Germinal center (tissue), 1 donor: ENCODE measurements around the gene AJAP1.
A peak's percentile ranks its signal among the peaks of the same experiment; 100 is the strongest.

Experiments
- DNase-seq: peaks from one replicate; pipeline ENCODE4 v3.0.0; 2012; ENCODE audit warnings: mixed read lengths, low spot score

The AJAP1 gene

DNA sequence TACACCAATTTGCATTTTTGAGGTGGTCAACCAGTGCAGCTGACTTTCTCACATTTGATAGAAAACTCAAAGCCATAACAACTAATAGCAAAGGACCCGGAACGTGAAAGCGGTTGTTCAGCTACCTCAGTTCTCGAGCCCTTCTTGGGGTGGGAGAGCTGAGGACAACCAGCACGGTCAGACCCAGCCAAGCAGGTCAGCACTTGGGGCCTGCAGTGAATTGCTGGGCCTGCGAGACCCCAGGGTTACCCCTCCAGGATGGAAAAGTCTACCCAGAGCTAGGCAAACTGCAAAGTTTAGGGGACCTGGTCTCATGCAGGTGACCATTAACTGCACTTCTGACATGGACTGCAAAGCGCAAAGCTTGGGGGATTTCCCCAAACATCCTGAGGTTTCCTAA, 23.8 kb upstream of the AJAP1 start:
- DNase-seq = no peak

GRCh38 chr1:4631321-4631720, 23.1 kb upstream of the AJAP1 start:
- no peak for DNase-seq

DNA sequence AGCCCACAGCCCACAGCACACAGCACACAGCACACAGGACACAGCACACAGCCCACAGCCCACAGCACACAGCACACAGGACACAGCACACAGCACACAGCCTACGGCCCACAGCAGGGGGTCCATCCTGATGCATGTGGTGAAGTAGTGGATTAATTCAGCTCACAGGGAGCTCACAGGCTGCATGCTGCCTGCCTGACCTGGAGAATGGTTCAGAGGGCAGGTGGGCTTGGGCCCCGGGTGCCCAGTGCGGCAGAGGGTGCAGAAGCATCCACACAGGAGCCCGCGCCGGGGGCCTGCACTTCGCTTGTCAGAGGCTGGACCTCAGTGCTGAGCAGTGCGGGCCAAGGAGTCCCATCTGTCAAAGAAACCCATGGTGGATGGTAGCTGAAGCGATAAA, 21.1 kb upstream of the AJAP1 start:
- no peak for DNase-seq

GRCh38 chr1:4634156-4634792, 20.1 kb upstream of the AJAP1 start:
- no peak for DNase-seq

- no peak for DNase-seq
Measured at GRCh38 chr1:4634793-4635406, 19.5 kb upstream of the AJAP1 start.

DNA sequence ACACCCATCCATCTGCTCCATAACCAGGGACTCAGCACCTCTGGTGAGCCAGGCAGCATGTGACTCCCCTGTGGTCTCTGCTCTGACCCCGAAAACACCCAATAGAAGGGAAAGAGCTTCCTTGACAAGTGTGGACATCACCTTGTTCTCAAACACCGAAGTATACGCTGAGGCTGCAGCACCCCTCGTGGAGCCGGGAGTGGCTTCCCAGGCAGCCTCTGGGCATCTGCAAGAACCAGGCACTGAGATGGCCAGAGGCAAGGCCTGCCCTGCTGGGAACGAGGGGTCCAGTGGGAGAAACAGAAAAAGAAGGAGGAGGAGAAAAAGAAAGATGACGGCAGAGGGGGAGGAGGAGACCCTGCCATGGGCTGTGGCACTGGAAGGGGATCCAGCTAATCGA, 18.2 kb upstream of the AJAP1 start:
- no peak for DNase-seq

DNA sequence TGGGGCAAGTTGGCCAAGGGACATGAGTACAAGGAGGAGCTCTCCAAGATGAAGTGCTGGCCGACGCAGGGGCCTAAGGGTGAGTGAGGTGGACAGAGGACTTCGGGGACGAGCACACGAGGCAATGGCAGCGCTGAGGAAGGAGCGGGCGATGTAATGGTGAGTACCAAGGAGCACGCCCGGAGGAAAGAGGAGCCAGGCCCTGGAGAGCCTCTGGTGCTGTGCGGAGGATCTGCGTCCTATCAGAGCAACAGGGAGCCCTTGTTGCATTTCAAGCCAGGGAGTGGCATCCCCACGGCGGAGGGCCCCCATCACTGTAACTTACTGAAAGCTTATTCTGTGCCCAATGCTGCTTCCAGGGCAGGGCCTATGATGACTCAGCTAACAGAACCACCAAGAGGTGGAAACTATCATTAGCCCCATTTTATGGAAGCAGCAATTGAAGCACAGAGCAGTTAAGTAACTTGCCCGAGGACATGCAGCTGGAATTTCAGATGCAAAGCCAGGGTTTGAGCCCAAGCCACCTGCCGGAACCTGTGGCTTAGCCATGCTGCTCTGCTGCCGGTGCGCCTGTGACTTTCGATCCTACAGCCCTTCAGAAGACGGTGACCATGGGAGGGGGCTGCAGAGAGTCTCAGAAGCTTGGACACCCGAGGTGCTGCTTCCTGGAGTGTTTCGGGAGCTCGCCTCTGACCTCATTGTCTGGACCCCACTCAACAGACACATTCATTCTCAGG, 17.6 kb upstream of the AJAP1 start:
- DNase-seq = no peak

DNA sequence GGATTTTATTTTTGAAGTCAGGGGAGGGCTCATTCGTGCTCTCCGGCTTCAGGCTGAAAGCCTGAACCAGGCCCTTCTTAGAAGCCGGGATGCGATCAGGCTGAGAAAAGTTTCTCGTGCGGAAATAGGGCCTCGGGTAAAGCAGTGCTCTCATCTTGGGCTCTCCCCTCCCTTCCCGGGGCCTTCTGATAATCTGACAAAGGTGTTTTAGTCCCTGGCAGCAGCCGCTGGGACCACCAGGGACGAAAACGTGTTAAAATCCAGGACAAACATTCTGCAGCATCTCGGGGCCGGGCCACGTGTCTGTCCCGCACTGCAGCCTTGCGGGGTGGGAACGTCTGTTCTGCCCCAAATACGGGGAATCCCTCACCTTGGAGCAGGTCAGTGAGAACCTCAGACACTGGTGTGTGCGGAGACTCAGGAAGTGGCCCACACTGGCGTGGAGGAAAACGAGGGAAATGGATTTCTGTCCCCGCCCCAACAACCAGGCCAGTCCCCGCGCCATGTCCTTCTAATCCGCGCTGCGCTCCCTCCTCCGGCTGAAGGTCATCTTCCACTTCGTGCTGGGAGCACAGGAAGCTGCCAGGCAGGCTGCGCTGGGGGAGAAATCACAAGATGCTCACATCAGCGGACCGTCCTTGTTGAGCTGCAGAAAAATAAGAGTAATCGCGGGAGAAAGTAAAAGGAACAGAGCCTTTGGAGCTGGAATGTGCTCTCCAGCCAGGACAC, 16.6 kb upstream of the AJAP1 start:
- no peak for DNase-seq

DNA sequence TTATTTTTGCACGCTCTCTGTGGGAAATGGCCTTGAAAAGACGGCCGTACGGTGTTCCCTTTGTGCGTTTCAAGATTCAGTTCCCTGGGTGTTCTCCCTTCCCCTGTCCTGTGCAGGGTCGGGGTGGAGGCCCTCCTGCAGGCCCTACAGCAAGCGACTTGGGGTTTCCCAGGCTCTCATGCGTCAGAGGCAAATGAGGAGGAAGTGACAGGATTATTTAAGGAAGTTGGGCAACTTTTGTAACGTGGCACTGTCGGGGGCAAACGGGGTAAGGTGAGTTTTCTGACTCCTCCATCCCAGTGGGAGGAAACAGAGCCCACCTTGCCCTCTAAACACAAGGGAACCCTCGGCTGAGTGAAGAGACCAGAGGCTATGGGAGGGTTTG, 16.1 kb upstream of the AJAP1 start:
- no peak for DNase-seq

- no peak for DNase-seq
Measured at GRCh38 chr1:4640931-4641330, 13.5 kb upstream of the AJAP1 start.

DNA sequence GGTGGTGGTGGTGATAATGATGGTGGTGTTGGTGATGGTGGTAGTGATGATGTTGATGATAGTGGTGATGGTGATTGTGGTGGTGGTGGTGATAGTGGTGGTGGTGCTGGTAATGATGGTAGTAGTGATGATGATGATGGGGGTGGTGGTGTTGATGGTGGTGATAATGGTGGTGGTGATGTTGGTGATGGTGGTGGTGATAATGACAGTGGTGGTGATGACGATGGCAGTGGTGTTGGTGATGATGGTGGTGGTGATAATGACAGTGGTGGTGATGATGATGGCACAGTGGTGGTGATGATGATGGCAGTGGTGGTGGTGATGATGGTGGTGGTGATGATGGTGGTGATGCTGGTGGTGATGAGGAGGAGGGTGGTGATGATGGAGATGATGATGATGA, 7.0 kb upstream of the AJAP1 start:
- no peak for DNase-seq

GRCh38 chr1:4648657-4649056, 5.8 kb upstream of the AJAP1 start:
- no peak for DNase-seq

DNA sequence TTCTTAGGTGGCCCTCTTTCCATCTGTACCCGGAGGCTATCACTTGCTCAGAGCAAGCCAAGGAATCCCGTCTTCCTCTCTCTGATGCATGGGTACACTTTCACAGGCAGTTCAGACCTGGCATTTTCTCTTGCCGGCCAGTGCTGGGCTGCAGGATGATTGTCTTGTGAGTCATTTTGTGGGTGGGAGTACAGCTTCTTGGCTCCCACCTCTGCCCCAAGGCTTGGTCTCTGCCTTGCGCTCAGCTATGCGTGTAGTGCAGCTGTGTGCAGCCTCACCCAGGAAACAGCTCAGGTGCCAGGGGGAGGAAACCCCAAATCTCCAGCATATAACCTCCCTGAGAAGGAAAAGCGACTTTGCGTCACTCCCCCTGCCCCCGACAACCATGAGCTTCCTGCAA, 3.9 kb upstream of the AJAP1 start:
- DNase-seq = no peak

DNA sequence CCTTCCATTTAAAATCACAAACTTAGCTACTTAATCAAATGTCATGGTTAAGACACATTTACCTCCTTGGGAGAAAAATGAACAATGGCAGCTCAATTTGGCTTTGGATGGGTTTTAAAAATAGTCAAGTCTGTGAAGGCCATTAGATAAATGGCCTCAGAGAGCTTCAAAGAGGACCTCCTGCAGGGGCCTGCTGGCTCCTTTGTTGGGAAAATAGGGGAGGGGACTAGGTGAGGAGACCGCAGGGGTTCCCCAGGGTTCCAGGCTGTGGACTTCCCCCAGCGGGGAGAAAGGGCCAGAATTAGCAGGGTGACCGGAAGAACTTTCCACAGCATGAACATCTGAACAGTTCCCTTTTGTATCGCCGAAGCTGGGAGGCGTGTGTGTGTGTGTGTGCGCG, 3.4 kb upstream of the AJAP1 start:
- DNase-seq = no peak

GRCh38 chr1:4652631-4653327, 1.6 kb upstream of the AJAP1 start:
- DNase-seq = peak; percentile 80

DNA sequence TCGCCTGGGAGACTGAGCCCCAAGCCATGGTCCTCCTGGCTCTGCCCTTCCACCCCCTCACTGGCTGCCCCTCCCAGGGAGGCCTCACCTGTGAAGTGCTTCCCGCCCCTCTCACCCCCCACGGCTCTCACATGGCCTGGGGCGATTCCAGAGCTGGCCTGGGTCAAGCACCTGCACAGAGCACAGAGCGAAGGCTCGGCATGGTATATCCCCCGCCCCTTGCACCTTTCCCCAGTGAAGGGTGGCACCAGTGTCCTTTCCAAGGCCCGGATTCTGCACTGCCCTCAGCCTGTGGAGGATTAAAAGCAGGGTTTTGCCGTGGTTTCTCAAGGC, 1.1 kb upstream of the AJAP1 start:
- no peak for DNase-seq

DNA sequence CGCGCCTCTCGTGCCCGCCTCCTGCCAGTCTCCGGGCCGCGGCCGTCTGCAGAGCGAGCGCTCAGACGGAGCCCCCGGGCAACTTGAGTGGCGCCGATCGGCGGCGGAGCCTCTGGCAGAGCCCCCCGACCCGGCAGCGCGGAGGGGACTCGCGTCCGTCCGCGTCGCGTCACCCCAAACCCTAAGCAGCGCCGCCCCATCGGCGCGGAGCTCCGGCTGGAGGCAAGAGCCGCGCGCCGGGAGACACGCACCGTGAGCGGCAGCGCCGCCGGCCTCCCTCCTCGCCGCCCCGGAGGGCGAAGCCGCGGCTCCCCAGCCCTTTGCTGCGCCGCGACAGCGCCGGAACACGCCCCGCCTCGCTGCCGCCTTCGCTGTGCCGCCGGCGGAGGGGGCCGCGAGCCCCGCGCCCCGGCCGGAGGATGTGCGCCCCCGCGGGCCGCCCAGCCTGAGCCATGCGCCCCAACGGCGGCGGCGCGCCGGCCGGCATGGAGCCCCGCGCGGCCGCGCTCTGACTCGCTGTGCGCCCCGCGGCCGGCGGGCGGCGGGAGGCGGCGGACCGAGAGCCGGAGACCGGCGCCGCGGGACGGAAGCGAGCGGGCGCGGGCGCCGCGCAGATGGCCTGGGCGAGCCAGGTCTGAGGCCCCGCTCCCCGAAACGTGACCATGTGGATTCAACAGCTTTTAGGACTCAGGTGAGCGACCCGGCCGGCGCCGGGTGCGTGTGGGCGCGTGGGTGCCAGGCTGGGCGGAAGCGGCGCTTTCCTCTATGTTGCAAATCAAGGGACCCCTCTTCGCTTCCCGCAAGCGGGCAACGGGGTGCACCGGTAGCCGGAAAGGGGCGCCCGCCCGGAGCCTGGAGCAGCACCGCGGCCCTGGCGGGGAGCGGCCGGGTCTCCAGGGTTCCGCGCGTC, 610 bp downstream of the AJAP1 start:
- DNase-seq = peak; percentile 18

- DNase-seq = peak; percentile 28
Measured at GRCh38 chr1:4655674-4656532, 1.5 kb downstream of the AJAP1 start.

GRCh38 chr1:4656533-4657140, 2.2 kb downstream of the AJAP1 start:
- DNase-seq = no peak

DNA sequence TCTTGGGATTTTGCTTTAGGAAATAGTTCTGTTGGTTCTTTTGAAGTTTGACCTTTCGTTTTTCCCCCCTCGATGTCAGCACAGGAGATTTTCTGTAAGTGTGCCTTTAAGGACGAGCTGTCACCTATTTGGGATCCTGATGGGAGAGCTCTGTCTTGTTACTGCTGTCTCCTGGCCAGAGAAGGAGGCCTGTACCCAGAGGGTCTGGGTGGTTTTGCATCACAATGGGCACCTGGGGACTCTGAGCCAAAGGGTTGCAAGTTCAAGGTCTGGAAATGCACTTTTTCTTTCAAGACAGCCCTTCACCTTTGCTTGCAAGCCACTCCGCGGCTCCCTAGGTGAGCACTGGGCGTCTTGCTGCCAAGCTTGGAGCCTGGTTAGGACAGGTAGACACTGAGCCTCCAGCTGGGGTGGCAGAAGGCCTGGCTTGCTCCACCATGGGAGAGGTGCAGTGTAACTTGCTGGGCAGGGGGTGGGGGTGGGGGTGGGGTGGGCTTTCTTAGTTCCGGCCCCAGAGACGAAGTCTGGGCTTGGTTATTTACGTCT, 2.9 kb downstream of the AJAP1 start:
- DNase-seq = no peak
